Lower leg skin (tissue), 3 donors: ENCODE results near the gene CDKAL1.

Experiments
- POLR2A ChIP-seq, 2 donors: fragments of 450-650 bp; IDR thresholded peaks; one replicate each; pipeline ENCODE4 v1.6.1; 2016 to 2017; ENCODE audit warnings: antibody characterized with exemption in 2 of 2, mild to moderate bottlenecking in 1 of 2, moderate library complexity in 1 of 2
- TF ChIP-seq, protein P1 (sequence below), 3 donors: fragments of 450-650 bp; IDR thresholded peaks; one replicate each; pipeline ENCODE4 v1.5.1; 2016; ENCODE audit warnings: antibody characterized with exemption in 3 of 3, mild to moderate bottlenecking in 3 of 3, moderate library complexity in 2 of 3

DNA sequence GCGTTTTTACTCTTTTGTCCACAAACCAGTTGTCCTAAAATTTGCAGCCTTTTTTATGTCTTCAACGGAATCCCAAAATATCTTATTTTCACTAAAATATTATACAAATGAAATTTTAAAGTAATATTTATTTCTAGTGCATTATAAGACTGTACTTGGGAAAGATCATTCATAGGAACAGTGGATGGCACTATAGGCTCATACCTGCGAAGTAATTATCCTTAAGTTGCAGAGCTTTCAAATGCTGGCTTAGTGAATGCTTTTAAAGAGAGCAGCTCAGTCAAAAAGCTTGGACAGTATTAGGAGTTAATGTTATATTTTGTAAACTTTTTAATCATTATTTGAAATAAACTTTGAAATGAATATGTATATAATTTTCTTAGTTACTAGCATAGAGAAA lies 254.9 kb downstream of the CDKAL1 start:
- TF ChIP-seq, protein P1, sequence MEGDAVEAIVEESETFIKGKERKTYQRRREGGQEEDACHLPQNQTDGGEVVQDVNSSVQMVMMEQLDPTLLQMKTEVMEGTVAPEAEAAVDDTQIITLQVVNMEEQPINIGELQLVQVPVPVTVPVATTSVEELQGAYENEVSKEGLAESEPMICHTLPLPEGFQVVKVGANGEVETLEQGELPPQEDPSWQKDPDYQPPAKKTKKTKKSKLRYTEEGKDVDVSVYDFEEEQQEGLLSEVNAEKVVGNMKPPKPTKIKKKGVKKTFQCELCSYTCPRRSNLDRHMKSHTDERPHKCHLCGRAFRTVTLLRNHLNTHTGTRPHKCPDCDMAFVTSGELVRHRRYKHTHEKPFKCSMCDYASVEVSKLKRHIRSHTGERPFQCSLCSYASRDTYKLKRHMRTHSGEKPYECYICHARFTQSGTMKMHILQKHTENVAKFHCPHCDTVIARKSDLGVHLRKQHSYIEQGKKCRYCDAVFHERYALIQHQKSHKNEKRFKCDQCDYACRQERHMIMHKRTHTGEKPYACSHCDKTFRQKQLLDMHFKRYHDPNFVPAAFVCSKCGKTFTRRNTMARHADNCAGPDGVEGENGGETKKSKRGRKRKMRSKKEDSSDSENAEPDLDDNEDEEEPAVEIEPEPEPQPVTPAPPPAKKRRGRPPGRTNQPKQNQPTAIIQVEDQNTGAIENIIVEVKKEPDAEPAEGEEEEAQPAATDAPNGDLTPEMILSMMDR (IDR thresholded peaks at IDR 0.05), result no peak
- TF ChIP-seq POLR2A (IDR thresholded peaks at IDR 0.05), result no peak
